GM18502 (cell line): ENCODE measurements around the gene CXXC5.
"Not testable (repeated sequence)": the region's sequence is repeated elsewhere in the genome, so short reads cannot be mapped to it uniquely, and the experiment has no call there.

Experiments used
- ATAC-seq: cut with Tn5 transposase; IDR thresholded peaks from one replicate; pipeline ENCODE4 v1.9.1; 2021; ENCODE audit warnings: mild to moderate bottlenecking; ENCODE audit not compliant: unreplicated experiment, poor library complexity

The CXXC5 gene

GRCh38 chr5:139708434-139708861, 60.3 kb downstream of the CXXC5 start:
- no peak for ATAC-seq

GRCh38 chr5:139708877-139709581, 60.9 kb downstream of the CXXC5 start:
- ATAC-seq = no peak

- no peak for ATAC-seq
These were observed 61.6 kb downstream of the CXXC5 start for GRCh38 chr5:139709582-139710318.

- ATAC-seq = no peak
These were observed 62.3 kb downstream of the CXXC5 start for GRCh38 chr5:139710319-139711066.

GRCh38 chr5:139711067-139711905, 63.1 kb downstream of the CXXC5 start:
- no peak for ATAC-seq

- ATAC-seq = no peak
These were observed 63.7 kb downstream of the CXXC5 start for GRCh38 chr5:139711906-139712224.

- no peak for ATAC-seq
These were observed 64.3 kb downstream of the CXXC5 start for GRCh38 chr5:139712412-139712811.

- ATAC-seq = not testable (repeated sequence)
These were observed 65.7 kb downstream of the CXXC5 start for GRCh38 chr5:139713898-139714297.

GRCh38 chr5:139717221-139717620, 69.1 kb downstream of the CXXC5 start:
- no peak for ATAC-seq

GRCh38 chr5:139718403-139718802, 70.3 kb downstream of the CXXC5 start:
- ATAC-seq = not testable (repeated sequence)

- ATAC-seq = not testable (repeated sequence)
These were observed 71.8 kb downstream of the CXXC5 start for GRCh38 chr5:139719970-139720369.

- no peak for ATAC-seq
These were observed 75.9 kb downstream of the CXXC5 start for GRCh38 chr5:139723986-139724587.

- ATAC-seq = no peak
These were observed 77.1 kb downstream of the CXXC5 start for GRCh38 chr5:139725073-139725830.

- no peak for ATAC-seq
These were observed 78.1 kb downstream of the CXXC5 start for GRCh38 chr5:139726248-139726647.

- ATAC-seq = not testable (repeated sequence)
These were observed 79.5 kb downstream of the CXXC5 start for GRCh38 chr5:139727615-139728014.

- ATAC-seq = no peak
These were observed 83.1 kb downstream of the CXXC5 start for GRCh38 chr5:139731281-139731680.

GRCh38 chr5:139732019-139732418, 83.9 kb downstream of the CXXC5 start:
- ATAC-seq = no peak

GRCh38 chr5:139733010-139733688, 85.0 kb downstream of the CXXC5 start:
- no peak for ATAC-seq
